Panc1 (cell line): ENCODE data around the gene PCIF1. TPM values are rescaled to one million over a fixed set of nuclear protein-coding genes. Genes with fewer than 3 reads are reported as not detected.

Experiments
- ATAC-seq: fragments of 200-7000 bp; cut with Tn5 transposase; 2 replicates; pipeline ENCODE4 v1.9.1; 2020; ENCODE audit warnings: mild to moderate bottlenecking, moderate library complexity
- BruUV-seq: library from RNA; stranded (reverse); fragments of 400-500 nt; replicated peaks from 2 replicates; lab custom pipeline; 2021; lab: Mats Ljungman, UMichigan
- CTCF ChIA-PET: fragments of 300-600 bp; sonication (Branson Sonifier 250); formaldehyde crosslinking; loops from one replicate; lab custom pipeline; 2022; ENCODE audit warnings: antibody characterized with exemption; lab: Charles Lee
- POLR2A ChIA-PET: fragments of 300-600 bp; sonication (Branson Sonifier 250); formaldehyde crosslinking; loops from one replicate; lab custom pipeline; 2022; ENCODE audit warnings: antibody characterized with exemption; lab: Charles Lee
- DNase-seq: peaks from one replicate; pipeline ENCODE4 v3.0.0-alpha.2; 2010; ENCODE audit warnings: low read depth, low spot score
- H3K27ac ChIP-seq: 2 replicates; pipeline ENCODE4 v1.5.1; 2011; ENCODE audit warnings: mild to moderate bottlenecking, low read length, inconsistent platforms
- H3K27me3 ChIP-seq: fragments of 200-500 bp; sonication (Bioruptor generic); 2 replicates; pipeline ENCODE4 v1.6.0; 2014; ENCODE audit warnings: low read length, inconsistent platforms; ENCODE audit not compliant: control insufficient read depth, insufficient read depth
- H3K36me3 ChIP-seq: fragments of 200-500 bp; sonication (Bioruptor generic); 2 replicates; pipeline ENCODE4 v1.5.1; 2014; ENCODE audit warnings: inconsistent platforms, mild to moderate bottlenecking, low read length, moderate library complexity; ENCODE audit not compliant: control insufficient read depth, insufficient read depth
- H3K4me1 ChIP-seq: 2 replicates; pipeline ENCODE4 v1.5.1; 2011; ENCODE audit warnings: inconsistent platforms, mild to moderate bottlenecking, low read length, moderate library complexity; ENCODE audit not compliant: control insufficient read depth, insufficient read depth
- H3K4me3 ChIP-seq, 2 experiments: 2 replicates each; pipeline ENCODE4 v1.5.1; 2011 to 2012; ENCODE audit warnings: low read depth in 2 of 2, low read length in 2 of 2, mild to moderate bottlenecking in 2 of 2, inconsistent platforms in 1 of 2, moderate library complexity in 1 of 2
- H3K9me3 ChIP-seq: fragments of 200-500 bp; sonication (Bioruptor generic); 2 replicates; pipeline ENCODE4 v1.5.1; 2014; ENCODE audit warnings: low read depth, mild to moderate bottlenecking, inconsistent platforms, low read length, moderate library complexity; ENCODE audit not compliant: control insufficient read depth, insufficient read depth
- CTCF ChIP-seq: fragments of 450-650 bp; IDR thresholded peaks from 2 replicates; pipeline ENCODE4 v1.5.1; 2017; ENCODE audit warnings: mild to moderate bottlenecking
- POLR2AphosphoS5 ChIP-seq: IDR thresholded peaks from 2 replicates; pipeline ENCODE4 v1.6.1; 2012; ENCODE audit warnings: mild to moderate bottlenecking, low read depth, low read length, moderate library complexity
- REST ChIP-seq, 2 experiments: IDR thresholded peaks; 2 replicates each; pipeline ENCODE4 v1.6.1; 2011 to 2012; ENCODE audit warnings: low read depth in 2 of 2, control low read depth in 1 of 2, low read length in 1 of 2, mild to moderate bottlenecking in 1 of 2, moderate library complexity in 1 of 2; ENCODE audit not compliant: insufficient read depth in 1 of 2
- SIN3A ChIP-seq: IDR thresholded peaks from 2 replicates; pipeline ENCODE4 v1.6.1; 2012; ENCODE audit warnings: low read depth, mild to moderate bottlenecking, low read length, moderate library complexity, borderline replicate concordance; ENCODE audit not compliant: insufficient read depth
- TCF7L2 ChIP-seq: IDR thresholded peaks from 2 replicates; pipeline ENCODE4 v1.6.1; 2011; ENCODE audit warnings: mild to moderate bottlenecking, low read depth, low read length, inconsistent platforms
- in situ Hi-C: cut with HindIII; loops from 2 replicates; pipeline ENCODE4 v1.10.0; 2016; ENCODE audit warnings: low sequenced_read_pairs, low pct_unique_long_range_greater_than_20kb
- intact Hi-C: fragments of 100-400 bp; cut with micrococcal nuclease; formaldehyde crosslinking; loops from one replicate; pipeline ENCODE4 v1.10.0; 2022; ENCODE audit not compliant: unreplicated experiment
- total RNA-seq: library from RNA; stranded (reverse); gene quantifications from one replicate; pipeline ENCODE4 v1.2.1, GENCODE V29; 2021; ENCODE audit not compliant: unreplicated experiment

Gene PCIF1
- total RNA-seq, 1 experiment from 2014 or later, result 24.6 TPM

GRCh38 chr20:45967551-45968080 is 33.1 kb downstream of the PCIF1 start:
- ChIA-PET CTCF (no interaction called here), POLR2A (no interaction called here)
- DNase-seq, result no peak
- no peak overlapping the region for H3K27ac ChIP-seq
- no peak for ATAC-seq
- no peaks in the 10 kb centered on the region for H3K27me3 ChIP-seq
- no peak overlapping the region for H3K4me3 ChIP-seq
- H3K4me1 ChIP-seq, result peaks cover 4% of the 10 kb centered on the region
- intact Hi-C loops (no loop called here), in situ Hi-C loops (no loop called here)
- H3K36me3 ChIP-seq, result peaks cover 11% of the 10 kb centered on the region
- no TSS peak for BruUV-seq
- no peak for TF ChIP-seq REST (IDR thresholded peaks at IDR 0.05; ENCODE audit: insufficient read depth in 1 of 2, low read depth in 2 of 2, low read length in 1 of 2)
- TF ChIP-seq TCF7L2, result no peak
- TF ChIP-seq POLR2AphosphoS5, result no peak
- no peak for TF ChIP-seq SIN3A
- no peak for TF ChIP-seq CTCF
- no peaks in the 10 kb centered on the region for H3K9me3 ChIP-seq

- in situ Hi-C loops, result no loop called here
- CTCF ChIA-PET, result no interaction called here
- ATAC-seq (no peak), DNase-seq (no peak)
- no TSS peak for BruUV-seq
- Histone ChIP-seq H3K4me1 (peaks cover 7% of the 10 kb centered on the region), H3K4me3 (no peak overlapping the region), H3K9me3 (no peaks in the 10 kb centered on the region), H3K27me3 (no peaks in the 10 kb centered on the region), H3K36me3 (peaks cover 11% of the 10 kb centered on the region), H3K27ac (no peak overlapping the region)
- TF ChIP-seq SIN3A, result no peak
- intact Hi-C loops, result no loop called here
- POLR2A ChIA-PET, result no interaction called here
Measured at GRCh38 chr20:45968081-45968671, 33.7 kb downstream of the PCIF1 start.
